Measurements from ENCODE around the gene ARL2.

The ARL2 gene

DNA sequence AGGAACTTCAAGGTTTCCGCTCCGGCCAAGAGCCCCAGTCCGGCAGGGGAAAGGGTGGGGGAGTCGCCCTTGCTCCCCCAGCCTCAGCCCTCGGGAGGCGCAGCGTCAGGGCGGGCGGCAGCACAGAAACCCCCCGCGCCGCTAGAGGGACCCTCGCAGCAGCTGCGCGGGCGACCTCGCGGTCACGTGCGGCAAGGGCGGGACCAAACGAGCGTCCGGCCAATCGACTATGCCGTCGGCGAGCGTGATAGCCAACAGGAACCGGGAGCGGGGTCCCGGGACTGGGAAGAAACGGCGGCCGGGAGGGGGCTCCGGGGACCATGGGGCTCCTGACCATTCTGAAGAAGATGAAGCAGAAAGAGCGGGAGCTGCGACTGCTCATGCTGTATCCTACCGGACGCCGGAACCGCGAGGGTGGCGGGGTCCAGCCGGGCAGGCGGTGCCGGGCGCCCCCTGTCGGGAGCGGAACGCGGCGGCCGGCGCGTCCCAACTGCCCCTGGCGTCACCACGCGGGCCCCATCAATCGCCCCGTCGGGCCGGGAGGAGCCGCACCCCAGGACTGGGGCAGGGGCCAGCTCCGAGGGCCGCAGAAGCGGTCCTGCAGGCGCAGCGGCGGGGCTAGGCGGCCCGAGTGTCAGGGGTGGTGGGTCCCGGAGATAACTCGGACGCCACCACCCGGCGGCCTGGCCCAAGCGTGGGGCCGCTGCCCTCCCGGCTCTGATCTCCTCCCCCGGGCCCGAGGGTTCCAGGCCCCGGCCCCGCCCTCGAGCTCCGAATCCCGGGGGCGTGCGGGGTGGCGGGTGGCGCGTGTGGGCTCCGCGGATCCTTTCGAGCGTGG, at the start of gene ARL2:
ARL2 (plus strand) TSS at position 273 of the 838 bp plus-strand sequence; CDS start at position 321, 48 bp downstream.
- no peaks in the 10 kb centered on the region for H3K4me1 ChIP-seq (ENCODE audit: control insufficient read depth, insufficient read depth, low read length)
- H3K27ac ChIP-seq (ENCODE audit: extremely low read depth, low read depth, low read length) = peak within 1 kb of the TSS; percentile 86
- CTCF ChIA-PET = interaction anchor here (0.6 to 2.7 kb wide), 32 partner anchors 11 to 743 kb away, joined by 3 to 24 read pairs (median 4); partner anchors contain the start of genes BATF2, CAPN1, SAC3D1 and SNX15
- POLR2A ChIA-PET = interaction anchor here (0.6 to 1.9 kb wide), 12 partner anchors 12 to 129 kb away, joined by 3 to 7 read pairs (median 5); partner anchors contain the start of genes FAU, MRPL49, PPP2R5B and SAC3D1
- H3K9me3 ChIP-seq (ENCODE audit: control insufficient read depth, insufficient read depth, low read depth, low read length) = no peaks in the 10 kb centered on the region
- H3K4me3 ChIP-seq (ENCODE audit: low read depth, low read length) = peak within 1 kb of the TSS; percentile 77
- peaks cover 0 to 29% of the 10 kb centered on the region in 2 experiments; a peak in 2 of 3 replicates for H3K36me3 ChIP-seq (ENCODE audit: control insufficient read depth in 2 of 2, insufficient read depth in 1 of 2, low read length in 2 of 2)
- TF ChIP-seq ZNF776 (tag by site-specific recombination; IDR thresholded peaks at IDR 0.05; ENCODE audit: borderline replicate concordance) (no peak), ZNF350 (tag by site-specific recombination; IDR thresholded peaks at IDR 0.05) (no peak), ZNF473 (tag by site-specific recombination; IDR thresholded peaks at IDR 0.05) (no peak), ZNF223 (tag by site-specific recombination; IDR thresholded peaks at IDR 0.05) (no peak), ZNF394 (tag by site-specific recombination; IDR thresholded peaks at IDR 0.05; ENCODE audit: borderline replicate concordance) (peak; percentile 46; the same call in 1 of the 2 replicates), ZNF214 (tag by site-specific recombination; IDR thresholded peaks at IDR 0.05; ENCODE audit: borderline replicate concordance) (no peak), ZNF302 (tag by site-specific recombination; IDR thresholded peaks at IDR 0.05; ENCODE audit: low read depth) (no peak), ZBTB48 (tag by site-specific recombination; IDR thresholded peaks at IDR 0.05) (peak; percentile 55), ZNF138 (tag by site-specific recombination; IDR thresholded peaks at IDR 0.05; ENCODE audit: borderline replicate concordance) (no peak), ZNF404 (tag by site-specific recombination; IDR thresholded peaks at IDR 0.05) (no peak), ZNF791 (tag by site-specific recombination; IDR thresholded peaks at IDR 0.05) (no peak), GLIS1 (tag by site-specific recombination; IDR thresholded peaks at IDR 0.05) (peak; percentile 75), ZNF221 (tag by site-specific recombination; IDR thresholded peaks at IDR 0.05; ENCODE audit: borderline replicate concordance) (no peak), ZNF571 (tag by site-specific recombination; IDR thresholded peaks at IDR 0.05) (no peak), ZNF155 (tag by site-specific recombination; IDR thresholded peaks at IDR 0.05) (no peak), KLF7 (tag by site-specific recombination; IDR thresholded peaks at IDR 0.05; ENCODE audit: borderline replicate concordance) (0 out of 2 replicates have a peak, but pooled peaks have one; percentile 8), ZNF311 (tag by site-specific recombination; IDR thresholded peaks at IDR 0.05; ENCODE audit: borderline replicate concordance) (no peak), ZBTB11 (tag by site-specific recombination; conservative IDR thresholded peaks at IDR 0.05; ENCODE audit: low read depth) (0 out of 2 replicates have a peak, but pooled peaks have one; percentile 11), WT1 (tag by site-specific recombination; IDR thresholded peaks at IDR 0.05) (no peak), PRDM1 (tag by site-specific recombination; IDR thresholded peaks at IDR 0.05) (no peak), BCL11B (tag by site-specific recombination; IDR thresholded peaks at IDR 0.05; ENCODE audit: low read depth) (no peak), ZNF785 (tag by site-specific recombination; IDR thresholded peaks at IDR 0.05) (no peak), KLF8 (tag by site-specific recombination; IDR thresholded peaks at IDR 0.05) (no peak), ZNF169 (tag by site-specific recombination; IDR thresholded peaks at IDR 0.05) (no peak), ZNF596 (tag by site-specific recombination; IDR thresholded peaks at IDR 0.05) (0 out of 2 replicates have a peak, but pooled peaks have one; percentile 33), ZNF600 (tag by site-specific recombination; IDR thresholded peaks at IDR 0.05) (peak; percentile 6; the same call in 1 of the 2 replicates), YY1 (tag by site-specific recombination; IDR thresholded peaks at IDR 0.05) (no peak), ZBTB17 (tag by site-specific recombination; IDR thresholded peaks at IDR 0.05) (peak; percentile 69)
- TF ChIP-seq, protein P1, sequence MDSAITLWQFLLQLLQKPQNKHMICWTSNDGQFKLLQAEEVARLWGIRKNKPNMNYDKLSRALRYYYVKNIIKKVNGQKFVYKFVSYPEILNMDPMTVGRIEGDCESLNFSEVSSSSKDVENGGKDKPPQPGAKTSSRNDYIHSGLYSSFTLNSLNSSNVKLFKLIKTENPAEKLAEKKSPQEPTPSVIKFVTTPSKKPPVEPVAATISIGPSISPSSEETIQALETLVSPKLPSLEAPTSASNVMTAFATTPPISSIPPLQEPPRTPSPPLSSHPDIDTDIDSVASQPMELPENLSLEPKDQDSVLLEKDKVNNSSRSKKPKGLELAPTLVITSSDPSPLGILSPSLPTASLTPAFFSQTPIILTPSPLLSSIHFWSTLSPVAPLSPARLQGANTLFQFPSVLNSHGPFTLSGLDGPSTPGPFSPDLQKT (IDR thresholded peaks at IDR 0.05; ENCODE audit: borderline replicate concordance, low read depth, low read length) = no peak
- TF ChIP-seq, protein P2, sequence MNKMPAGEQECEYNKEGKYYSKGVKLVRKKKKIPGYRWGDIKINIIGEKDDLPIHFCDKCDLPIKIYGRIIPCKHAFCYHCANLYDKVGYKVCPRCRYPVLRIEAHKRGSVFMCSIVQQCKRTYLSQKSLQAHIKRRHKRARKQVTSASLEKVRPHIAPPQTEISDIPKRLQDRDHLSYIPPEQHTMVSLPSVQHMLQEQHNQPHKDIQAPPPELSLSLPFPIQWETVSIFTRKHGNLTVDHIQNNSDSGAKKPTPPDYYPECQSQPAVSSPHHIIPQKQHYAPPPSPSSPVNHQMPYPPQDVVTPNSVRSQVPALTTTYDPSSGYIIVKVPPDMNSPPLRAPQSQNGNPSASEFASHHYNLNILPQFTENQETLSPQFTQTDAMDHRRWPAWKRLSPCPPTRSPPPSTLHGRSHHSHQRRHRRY (tag by site-specific recombination; IDR thresholded peaks at IDR 0.05) = no peak
- TF ChIP-seq, protein P3, sequence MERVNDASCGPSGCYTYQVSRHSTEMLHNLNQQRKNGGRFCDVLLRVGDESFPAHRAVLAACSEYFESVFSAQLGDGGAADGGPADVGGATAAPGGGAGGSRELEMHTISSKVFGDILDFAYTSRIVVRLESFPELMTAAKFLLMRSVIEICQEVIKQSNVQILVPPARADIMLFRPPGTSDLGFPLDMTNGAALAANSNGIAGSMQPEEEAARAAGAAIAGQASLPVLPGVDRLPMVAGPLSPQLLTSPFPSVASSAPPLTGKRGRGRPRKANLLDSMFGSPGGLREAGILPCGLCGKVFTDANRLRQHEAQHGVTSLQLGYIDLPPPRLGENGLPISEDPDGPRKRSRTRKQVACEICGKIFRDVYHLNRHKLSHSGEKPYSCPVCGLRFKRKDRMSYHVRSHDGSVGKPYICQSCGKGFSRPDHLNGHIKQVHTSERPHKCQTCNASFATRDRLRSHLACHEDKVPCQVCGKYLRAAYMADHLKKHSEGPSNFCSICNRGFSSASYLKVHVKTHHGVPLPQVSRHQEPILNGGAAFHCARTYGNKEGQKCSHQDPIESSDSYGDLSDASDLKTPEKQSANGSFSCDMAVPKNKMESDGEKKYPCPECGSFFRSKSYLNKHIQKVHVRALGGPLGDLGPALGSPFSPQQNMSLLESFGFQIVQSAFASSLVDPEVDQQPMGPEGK (tag by site-specific recombination; IDR thresholded peaks at IDR 0.05) = peak; percentile 62
